HCEC 1CT (cell line): ENCODE results near the gene HMG20A.
"Not testable (repeated sequence)": the region's sequence is repeated elsewhere in the genome, so short reads cannot be mapped to it uniquely, and the experiment has no call there.

Experiments
- DNase-seq: peaks from one replicate; pipeline ENCODE4 v3.0.0-alpha.2; 2017

HMG20A gene

DNA sequence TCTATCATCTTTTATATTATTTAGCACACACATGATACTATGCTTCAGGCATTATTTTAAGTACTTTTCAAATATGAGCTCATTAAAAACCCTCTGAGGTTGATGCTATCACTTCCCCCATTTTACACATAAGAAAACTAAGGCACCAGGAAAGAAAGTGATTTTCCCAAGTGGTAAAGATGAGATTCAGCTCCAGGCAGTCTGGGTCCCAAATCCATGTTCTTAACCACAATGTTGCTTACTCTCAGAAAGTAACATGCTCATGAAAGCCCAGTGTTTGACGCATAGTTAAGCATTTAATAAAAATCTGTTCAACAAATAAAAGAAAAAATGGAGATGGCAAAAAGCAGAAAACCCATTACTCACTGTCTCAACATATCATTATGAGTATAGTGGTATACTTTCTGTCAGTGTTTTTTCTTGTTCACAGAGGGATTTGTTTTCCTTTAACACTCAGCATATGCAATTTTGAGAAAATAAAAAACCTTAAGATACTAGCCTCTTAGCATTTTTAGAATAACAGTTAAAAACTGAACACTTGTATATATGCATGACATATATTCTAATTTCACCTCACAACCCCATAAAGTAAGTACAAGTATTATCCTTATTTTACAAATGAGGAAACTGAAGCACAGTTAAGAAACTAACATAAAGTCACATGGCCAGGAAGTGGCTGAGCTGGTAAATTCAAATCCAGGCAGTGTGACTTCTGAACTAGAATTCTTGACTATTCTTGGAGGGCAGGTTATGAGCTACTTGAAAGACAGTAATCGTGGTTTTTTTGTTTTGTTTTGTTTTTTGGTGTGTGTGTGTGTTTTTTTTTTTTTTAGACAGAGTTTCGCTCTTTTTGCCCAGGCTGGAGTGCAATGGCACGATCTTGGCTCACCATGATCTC lies 11.2 kb upstream of the HMG20A start:
- DNase-seq, result peak; percentile 13

DNA sequence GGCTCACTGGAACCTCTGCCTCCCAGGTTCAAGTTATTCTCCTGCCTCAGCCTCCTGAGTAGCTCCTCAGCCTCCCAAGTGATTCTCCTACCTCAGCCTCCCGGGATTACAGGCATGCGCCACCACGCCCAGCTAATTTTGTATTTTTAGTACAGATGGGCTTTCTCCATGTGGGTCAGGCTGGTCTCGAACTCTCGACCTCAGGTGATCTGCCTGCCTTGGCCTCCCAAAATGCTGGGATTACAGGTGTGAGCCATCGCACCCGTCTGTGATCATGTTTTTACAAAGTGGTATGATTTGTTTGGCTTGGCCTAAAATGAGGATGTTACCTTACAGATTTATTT lies 10.6 kb upstream of the HMG20A start:
- DNase-seq, result not testable (repeated sequence)

DNA sequence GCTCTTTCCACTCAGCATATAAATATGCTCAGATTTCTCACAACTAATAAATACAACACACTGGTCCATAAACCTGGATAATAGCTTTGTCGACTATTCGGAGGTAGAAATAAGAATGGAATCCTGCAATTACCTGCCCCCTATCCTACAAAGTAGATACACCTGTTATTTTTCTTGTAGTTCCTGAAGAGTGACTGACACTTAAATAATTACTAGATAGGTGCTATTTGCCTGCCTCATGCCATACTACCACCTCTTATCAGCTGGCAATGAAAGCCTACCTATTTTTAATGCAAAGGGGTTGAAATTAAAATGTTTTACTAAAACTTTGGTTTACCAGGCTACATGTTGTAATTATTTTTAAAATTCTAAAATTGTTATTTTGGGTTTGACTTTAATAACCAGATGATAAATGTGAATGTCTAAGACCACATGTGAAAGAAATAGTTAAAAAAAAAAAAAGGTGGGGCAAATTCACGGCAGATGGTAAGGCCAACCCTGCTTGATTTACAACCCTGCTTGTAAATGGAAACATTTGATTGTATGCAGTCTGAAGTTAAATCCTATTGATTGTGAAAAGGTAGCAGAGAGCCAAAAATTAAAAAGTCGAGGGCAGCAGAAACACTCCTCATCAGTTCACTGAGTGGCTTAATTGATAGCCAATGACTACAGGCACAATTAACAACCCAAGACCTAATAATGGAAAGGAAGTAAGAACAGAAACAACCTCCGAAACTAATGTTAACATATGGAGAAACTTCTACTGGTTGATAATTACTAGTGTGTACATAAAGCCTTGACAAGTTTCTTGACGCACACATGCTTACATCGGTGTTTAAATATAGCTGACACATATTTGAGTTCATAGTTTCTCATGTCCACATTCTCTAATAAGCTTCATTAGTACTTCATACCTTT lies 9.7 kb upstream of the HMG20A start:
- no peak for DNase-seq

DNA sequence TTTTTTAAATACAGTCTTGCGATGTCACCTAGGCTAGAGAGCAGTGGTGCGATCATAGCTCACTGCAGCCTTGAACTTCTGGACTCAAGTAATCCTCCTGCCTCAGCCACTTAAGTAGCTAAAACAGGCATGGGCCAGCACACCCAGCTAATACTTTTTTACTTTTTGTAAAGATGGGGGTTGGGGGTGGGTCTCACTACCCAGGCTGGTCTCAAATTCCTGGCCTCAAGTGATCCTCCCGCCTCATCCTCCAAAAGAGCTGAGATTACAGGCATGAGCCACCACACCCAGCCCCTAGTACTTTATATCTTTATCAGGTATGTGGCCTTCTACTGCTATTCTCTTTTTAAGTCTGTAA lies 9.1 kb upstream of the HMG20A start:
- DNase-seq, result no peak

DNA sequence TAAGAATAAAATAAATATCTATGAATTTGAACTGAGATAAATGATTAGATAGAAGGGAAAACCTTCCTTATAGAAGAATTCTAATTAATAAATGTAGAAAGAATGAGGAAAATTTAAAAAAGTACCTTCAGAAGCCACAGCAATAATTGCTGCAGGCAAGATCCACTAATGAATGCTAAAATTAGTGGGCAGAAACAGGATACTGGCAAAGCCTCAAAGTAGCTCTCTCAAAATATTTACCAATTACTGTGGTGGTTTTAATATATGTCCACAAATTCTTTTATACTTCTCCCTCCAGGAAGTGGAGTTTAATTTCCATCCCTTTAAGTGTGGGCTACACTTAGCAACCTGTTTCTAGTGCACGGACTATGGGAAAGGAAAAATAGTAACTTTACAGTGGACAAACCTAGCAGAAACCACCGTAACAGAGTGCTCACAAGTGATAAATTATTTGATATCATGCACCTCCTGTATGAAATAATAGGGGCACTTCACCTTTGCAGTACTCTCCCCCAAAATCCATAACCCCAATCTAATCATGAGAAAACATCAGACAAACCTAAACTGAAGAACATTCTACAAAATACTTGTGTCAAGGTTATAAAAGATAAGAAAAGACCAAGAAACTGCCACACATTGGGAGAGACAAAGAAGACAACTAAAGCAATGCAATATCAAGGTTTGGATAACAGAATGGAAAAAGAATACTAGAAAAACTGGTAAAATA lies 7.6 kb upstream of the HMG20A start:
- DNase-seq, result no peak

DNA sequence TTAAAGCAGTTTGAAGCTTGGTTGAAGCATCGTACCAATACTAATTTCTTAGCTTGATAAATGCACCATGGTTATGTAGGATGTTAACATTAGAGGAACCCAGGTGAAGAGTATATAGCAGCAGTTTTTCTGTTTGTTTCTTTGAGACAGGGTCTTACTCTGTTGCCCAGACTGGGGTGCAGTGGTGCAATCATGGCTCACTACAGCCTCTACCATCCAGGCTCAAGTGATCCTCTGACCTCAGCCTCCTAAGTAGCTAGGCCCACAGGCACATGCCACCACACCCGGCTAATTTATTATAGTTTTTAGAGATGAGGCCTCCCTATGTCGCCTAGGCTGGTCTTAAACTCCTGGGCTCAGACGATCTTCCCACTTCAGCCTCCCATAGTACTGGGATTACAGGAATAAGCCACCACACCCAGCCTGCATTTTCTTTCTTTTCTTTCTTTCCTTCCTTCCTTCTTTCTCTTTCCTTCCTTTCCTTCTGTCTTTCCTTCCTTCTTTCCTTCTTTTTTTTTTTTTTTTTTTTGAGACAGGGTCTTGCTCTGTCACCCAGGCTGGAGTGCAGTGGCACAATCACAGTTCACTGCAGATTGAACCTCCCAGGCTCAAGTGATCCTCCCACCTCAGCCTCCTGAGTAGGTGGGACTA lies 6.9 kb upstream of the HMG20A start:
- no peak for DNase-seq

DNA sequence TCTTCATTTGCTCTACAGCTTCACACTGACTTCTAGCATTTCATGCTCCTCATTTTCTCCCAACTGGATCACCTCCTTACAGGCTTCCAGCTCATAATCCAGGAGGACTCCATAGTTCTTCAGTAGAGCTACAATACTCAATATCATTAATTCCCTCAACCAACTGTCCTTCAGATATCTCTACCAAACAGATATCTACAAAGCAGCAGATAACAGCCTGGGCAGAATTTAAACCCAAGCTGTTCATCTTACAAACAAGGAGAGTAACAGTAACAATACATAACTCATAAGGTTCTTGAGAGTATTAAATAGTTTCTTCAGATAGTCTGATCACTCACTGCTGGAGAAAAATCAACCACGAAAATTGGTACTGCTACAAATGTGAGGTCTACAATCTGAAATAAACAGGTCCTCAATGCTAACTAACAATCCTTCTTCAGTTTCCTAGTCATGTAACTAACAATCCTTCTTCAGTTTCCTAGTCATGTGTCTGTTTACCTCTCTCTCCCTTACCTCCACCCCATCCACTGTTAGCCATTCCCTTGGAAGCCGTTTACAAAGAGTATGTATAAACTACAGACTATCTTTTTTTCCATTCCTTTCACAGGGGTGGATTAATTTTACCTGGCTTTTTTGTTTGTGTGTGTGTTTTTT lies 5.8 kb upstream of the HMG20A start:
- no peak for DNase-seq

DNA sequence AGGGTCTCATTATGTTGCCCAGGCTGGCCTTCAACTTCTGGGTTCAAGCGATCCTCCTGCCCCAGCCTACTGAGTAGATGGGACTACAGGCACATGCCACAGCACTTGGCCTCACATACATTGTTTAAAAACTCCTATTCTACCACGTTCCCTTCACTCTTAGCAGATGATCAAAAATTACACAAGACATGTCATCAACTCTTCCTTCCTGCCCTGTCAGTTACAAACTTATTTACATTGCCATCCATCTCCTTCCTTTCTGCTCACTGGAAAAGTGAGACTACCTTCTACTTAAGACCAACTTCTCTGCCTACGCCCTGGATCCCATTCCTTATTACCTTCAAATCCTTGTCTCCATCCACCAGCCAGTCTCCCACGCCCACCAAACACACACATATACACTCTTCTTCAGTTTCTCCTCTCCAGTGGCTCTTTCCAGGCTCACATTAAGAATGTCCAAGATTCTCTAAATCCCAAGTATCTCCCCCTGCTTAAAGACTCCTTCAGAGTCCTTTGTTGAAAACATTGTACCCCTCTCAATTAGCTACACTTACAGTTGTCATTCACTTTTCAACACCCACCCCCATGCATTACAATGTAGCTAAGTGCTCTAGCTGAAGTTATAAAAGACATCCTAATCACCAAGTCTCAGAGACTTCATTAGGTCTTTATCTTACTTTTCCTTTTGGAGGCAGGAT lies 5.1 kb upstream of the HMG20A start:
- no peak for DNase-seq

DNA sequence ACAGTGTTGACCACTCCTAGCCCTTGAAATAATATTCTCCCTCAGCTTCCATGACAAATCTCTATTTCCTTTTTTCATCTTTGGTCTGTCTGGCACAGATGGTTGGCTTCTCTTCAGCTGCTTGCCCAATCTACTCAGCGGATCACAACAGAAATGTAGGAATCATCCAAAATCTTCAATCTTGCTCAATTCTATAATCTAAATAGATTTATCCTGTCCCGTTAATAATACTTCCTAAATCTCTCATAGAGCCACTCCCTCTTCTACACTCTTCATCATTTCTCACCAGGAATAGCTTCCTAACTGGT lies 4.6 kb upstream of the HMG20A start:
- peak; percentile 79 for DNase-seq

DNA sequence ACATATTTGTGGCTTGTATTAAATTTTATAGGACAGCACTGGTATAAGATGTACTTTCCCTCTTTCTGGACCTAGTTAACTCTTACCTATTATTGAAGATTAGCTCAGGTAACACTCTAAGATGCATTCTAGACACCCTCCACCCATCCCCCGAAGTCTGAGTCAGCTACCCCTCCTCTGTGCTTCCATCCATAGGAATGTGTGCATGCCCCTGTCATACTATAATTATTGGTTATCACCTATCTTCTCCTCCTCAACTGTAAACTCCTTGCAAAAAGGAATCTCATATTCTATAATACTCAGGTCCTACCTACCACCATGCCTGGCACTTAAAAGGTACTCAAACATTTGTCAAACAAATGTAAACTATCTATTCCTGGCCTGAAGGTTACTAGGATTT lies 3.7 kb upstream of the HMG20A start:
- peak; percentile 6 for DNase-seq

DNA sequence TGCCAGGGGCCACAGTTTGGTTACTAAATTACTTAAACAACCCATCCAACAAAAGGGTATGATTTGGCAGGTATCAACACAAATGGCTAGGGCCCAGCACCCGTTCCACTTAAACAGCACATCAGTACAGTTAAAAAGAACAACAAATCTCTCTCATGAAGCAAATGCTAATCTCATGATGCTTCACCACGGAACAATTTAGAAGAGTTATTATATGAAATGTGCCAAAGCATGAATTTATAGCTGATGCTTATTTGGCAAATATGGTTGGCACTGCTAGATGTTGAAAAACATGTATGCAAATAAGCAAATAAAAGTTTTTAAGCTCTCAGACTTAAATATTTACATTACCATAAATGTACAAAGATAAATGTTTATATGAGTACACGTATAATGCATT lies 3.1 kb upstream of the HMG20A start:
- peak; percentile 32 for DNase-seq

DNA sequence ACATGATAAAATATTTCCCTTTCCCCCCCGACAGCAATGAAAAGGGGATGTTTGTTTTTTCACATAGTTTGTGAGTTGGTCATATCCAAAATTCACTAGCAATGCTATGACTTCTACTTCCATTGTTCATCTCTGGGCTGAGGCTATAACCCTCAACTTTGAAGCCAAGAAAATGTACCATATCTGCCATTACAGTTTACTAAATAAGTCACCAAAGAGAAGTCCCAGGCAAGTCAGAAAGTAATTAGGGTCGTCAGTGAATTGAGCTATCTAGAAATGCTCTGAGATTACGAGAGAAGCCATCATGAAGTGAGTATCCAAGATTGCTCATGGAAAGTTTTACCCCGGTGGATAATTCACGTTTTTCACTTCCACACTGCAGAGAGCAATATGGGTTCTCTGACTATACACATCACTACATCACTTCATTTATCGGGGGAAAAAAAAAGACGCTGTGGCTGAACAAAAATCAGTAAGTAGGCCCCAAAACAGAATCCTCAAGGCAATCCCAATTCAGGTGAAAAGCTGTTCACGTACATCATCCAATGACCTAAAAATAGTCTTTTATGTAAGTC lies 2.2 kb upstream of the HMG20A start:
- peak; percentile 57 for DNase-seq

DNA sequence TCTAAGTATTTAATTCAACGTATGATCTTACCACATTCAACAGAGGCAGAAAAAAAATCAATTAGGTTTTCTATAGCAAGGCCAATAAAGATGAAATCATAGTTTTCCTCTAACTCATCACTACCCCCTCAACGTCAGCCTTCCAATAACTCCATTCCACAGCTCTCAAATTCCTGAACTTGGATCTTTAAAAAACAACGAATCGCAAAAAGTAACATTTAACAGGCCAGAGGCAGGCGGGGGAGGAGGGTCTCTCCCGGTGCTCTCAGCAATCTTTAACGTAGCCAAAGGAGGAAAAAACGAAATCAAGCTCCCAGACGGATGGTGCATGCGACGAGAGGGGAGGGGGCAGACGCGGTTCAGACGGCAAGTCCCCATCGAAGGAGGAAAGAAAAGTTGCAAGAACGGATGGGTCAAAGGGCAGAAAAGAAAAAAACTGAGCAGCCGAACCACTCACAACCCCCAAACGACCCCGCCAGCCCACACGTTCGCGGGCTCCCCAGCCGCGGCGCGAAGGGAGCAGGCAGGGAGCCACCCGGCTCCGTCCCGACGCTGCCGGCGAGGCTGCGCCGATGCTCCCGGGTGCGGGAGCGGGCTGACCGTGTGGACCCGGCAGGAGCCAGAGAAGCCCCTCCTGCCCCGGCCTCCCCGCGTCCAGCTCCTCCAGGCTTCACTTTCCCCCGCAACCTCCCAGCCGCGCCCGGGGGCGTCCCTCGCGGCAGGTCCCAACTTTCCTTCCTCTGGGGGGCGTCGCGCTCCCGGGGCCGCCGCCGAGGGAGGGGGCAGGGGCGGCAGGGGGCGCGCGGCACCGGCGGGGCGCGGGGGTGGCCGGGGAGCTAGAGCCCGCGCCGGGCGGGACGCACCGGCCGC lies 1.5 kb upstream of the HMG20A start:
- peak; percentile 36 for DNase-seq

DNA sequence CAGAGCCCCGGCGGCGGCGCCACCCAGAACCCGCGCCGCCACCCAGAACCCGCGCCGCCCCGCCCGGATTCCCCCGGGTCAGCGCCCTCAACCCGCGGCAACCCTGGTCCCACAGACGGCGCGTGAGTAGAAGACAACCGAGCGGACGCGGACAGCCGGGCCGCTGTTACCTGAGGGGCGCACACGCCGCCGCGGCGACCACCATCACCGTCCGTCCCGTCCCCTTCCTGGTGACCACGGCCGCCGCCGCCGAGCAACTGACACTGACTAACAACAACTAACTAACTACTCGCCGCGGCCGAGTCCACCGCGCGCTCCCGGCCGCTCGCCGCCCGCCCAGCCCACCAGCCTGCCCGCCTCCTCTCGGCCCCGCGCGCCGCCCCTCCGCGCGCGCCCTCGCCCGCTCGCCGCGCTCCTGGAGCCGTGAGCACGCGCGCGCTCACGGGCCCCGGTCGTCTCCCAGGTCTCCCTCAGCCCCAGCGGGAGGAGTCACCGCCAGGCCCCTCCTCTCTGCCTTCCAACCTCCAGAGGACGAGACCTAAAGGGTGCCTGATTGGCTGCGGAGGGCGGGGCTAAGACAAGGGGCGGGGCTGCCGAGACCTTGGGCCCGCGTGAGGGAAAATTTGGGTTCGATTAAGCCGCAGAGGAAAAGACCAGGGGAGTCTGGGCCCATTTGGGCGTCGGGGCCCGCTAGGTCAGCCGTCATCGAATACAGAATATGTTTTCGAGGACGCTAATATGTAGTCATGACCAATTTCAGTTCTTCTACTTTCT lies 665 bp upstream of the HMG20A start, which contains the start of gene PEAK1:
PEAK1 (minus strand) TSS at position 269 of the 774 bp plus-strand sequence. CDS start 238,178 bp downstream, outside the sequence.
- DNase-seq, result peak; percentile 98

DNA sequence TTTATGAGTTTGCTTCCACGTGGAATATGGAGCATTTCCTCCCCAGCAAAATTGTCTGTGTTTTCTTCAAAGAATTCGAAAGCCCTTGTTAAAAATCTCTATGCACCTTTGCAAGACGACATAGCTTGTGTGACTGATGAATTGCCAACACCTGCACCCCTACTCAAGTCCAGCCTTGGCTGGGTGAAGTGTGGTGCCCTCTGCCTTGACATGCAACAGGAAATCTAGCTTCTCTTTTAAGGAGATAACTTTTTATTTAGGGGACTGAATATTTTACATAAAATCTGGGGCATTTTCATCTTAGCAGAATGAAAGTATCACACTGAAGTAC lies 647 bp downstream of the HMG20A start:
- DNase-seq, result no peak

DNA sequence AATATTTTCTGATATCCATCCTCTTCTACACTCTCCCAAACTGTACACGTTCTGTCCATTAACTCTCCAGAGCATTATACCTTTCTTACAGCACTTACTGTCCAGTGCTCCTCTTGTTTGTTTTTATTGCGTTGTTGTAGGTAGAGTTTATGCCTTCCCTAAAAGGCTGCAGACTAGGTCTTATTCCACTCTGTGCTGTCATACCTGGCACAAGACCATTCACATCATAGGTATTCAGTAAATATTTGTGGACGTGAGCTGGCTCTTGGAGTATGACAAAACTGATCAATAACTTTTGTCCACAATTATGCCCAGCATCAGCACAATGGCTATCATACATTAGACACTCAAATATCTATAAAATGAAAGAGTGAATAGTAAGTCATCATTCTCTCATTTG lies 4.4 kb downstream of the HMG20A start:
- DNase-seq, result no peak

DNA sequence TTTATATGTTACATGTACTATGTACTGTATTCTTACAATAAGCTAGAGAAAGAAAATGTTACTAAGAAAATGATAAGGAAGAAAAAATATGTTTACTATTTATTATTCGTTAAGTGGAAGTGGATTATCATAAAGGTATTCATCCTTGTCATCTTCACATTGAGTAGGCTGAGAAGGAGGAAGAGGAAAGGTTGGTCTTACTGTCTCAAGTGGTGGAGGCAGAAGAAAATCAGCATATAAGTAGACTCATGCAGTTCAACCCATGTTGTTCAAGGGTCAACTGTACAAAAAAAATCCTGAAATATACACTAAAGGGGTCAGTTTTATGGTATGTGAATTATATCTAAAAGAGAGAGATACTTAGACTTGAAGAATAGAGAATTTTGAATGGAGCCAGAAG lies 5.7 kb downstream of the HMG20A start:
- no peak for DNase-seq

DNA sequence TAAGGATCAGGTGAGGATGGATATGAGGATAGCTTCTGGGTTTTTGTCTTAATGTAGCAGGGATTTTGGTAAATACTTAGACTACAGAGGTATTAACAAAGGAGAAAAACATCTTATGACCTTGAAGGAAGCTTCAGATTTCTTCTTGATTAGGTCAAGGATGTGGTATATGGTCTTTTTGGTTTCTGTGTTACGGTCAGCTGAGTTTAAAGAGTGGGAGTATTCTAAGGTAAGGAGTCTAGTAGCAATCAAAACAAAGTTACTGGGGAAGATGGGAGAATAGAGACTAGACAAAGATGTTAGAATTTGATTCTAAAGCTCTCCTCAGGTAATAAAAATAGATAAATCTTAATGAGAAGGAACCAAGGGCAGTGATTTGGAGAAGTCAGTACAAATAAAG lies 6.2 kb downstream of the HMG20A start:
- DNase-seq, result no peak

DNA sequence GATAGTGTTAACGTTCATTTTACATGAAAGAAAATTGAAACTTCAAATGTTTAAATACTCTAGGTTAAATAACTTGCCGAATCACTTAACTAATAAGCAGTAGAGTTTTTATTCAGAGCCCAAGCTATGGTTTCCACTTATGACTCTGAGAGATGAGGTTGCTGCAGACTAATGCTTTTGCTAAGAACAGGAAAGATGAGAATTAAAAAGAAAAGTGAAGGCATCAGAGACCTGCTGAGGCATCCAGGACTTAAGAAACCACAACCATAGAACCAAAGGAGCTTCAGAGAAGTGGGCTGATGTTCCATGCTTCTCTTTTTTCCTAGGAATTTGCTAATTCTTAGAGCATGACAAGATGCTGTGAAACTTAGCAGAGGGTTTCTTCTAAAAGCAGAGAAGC lies 9.5 kb downstream of the HMG20A start:
- DNase-seq, result no peak

DNA sequence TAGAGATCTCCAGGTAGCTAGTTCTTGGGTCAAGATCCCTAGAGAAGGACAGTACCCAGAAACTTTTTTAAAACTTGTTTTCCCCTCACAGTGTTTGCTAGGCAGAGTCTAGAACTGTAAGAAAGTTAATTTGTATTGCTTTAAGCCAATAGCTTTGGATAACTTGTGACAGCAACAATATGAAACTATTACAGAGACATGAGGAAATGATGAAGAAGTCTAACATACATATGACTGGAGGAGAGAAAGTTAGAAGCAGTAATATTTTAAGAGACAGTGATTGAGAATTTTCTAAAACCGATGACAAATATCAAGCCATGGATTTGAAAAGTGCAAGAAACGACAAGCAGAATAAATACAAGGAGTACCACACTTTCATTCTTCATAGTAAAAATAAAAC lies 10.0 kb downstream of the HMG20A start:
- DNase-seq, result no peak
